ENCODE measurements around the gene ZNF530.

- TF ChIP-seq CTCF (IDR thresholded peaks at IDR 0.05) (no peak), POLR2A (IDR thresholded peaks at IDR 0.05) (no peak)
Observed at GRCh38 chr19:57552432-57552831, 47.3 kb upstream of the ZNF530 start.
